ENCODE measurements around the gene FGF11.

The FGF11 gene

DNA sequence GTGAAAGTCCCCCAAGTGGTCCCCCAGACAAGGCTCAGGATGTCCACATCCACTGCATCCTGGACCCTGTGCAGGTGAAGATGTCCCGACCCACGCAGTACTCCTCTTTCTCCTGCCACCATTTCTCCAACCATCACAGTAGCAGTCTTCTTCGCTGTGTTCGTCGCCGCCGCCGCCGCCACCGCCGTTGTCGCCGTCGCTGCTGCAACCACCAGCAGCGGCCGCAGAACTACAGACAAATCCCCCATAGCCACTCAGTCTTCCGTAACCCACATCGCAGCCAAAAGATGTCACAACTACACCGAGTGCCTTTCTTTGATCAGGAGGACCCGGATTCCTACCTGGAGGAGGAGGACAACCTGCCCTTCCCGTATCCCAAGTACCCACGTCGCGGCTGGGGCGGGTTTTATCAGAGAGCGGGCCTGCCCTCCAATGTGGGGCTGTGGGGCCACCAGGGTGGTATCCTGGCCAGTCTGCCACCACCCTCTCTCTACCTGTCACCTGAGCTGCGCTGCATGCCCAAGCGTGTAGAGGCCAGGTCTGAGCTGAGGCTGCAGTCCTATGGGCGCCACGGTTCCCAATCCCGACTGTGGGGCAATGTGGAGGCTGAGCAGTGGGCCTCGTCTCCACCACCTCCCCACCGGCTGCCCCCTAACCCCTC is 13.0 kb upstream of the FGF11 start:
- TF ChIP-seq GABPA (IDR thresholded peaks at IDR 0.05; ENCODE audit: low read depth), result no peak
- TF ChIP-seq, protein P1, sequence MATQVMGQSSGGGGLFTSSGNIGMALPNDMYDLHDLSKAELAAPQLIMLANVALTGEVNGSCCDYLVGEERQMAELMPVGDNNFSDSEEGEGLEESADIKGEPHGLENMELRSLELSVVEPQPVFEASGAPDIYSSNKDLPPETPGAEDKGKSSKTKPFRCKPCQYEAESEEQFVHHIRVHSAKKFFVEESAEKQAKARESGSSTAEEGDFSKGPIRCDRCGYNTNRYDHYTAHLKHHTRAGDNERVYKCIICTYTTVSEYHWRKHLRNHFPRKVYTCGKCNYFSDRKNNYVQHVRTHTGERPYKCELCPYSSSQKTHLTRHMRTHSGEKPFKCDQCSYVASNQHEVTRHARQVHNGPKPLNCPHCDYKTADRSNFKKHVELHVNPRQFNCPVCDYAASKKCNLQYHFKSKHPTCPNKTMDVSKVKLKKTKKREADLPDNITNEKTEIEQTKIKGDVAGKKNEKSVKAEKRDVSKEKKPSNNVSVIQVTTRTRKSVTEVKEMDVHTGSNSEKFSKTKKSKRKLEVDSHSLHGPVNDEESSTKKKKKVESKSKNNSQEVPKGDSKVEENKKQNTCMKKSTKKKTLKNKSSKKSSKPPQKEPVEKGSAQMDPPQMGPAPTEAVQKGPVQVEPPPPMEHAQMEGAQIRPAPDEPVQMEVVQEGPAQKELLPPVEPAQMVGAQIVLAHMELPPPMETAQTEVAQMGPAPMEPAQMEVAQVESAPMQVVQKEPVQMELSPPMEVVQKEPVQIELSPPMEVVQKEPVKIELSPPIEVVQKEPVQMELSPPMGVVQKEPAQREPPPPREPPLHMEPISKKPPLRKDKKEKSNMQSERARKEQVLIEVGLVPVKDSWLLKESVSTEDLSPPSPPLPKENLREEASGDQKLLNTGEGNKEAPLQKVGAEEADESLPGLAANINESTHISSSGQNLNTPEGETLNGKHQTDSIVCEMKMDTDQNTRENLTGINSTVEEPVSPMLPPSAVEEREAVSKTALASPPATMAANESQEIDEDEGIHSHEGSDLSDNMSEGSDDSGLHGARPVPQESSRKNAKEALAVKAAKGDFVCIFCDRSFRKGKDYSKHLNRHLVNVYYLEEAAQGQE (IDR thresholded peaks at IDR 0.05; ENCODE audit: insufficient replicate concordance, low read depth), result no peak
- no peak for TF ChIP-seq SPI1 (IDR thresholded peaks at IDR 0.05; ENCODE audit: borderline replicate concordance, low read depth)
- TF ChIP-seq, protein P2, sequence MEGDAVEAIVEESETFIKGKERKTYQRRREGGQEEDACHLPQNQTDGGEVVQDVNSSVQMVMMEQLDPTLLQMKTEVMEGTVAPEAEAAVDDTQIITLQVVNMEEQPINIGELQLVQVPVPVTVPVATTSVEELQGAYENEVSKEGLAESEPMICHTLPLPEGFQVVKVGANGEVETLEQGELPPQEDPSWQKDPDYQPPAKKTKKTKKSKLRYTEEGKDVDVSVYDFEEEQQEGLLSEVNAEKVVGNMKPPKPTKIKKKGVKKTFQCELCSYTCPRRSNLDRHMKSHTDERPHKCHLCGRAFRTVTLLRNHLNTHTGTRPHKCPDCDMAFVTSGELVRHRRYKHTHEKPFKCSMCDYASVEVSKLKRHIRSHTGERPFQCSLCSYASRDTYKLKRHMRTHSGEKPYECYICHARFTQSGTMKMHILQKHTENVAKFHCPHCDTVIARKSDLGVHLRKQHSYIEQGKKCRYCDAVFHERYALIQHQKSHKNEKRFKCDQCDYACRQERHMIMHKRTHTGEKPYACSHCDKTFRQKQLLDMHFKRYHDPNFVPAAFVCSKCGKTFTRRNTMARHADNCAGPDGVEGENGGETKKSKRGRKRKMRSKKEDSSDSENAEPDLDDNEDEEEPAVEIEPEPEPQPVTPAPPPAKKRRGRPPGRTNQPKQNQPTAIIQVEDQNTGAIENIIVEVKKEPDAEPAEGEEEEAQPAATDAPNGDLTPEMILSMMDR (IDR thresholded peaks at IDR 0.05; ENCODE audit: insufficient read depth, low read length), result no peak
- no peak for TF ChIP-seq POLR2AphosphoS5 (IDR thresholded peaks at IDR 0.05; ENCODE audit: low read depth)
- DNase-seq (ENCODE audit: low read depth in 1 of 2, low spot score in 1 of 2), result no peak
- Histone ChIP-seq H3K27ac (replicated peaks) (no peak overlapping the region), H3K4me3 (replicated peaks; ENCODE audit: insufficient read depth, low read length) (no peak overlapping the region), H3K27me3 (ENCODE audit: insufficient read depth, poor library complexity, severe bottlenecking) (no peaks in the 10 kb centered on the region)

DNA sequence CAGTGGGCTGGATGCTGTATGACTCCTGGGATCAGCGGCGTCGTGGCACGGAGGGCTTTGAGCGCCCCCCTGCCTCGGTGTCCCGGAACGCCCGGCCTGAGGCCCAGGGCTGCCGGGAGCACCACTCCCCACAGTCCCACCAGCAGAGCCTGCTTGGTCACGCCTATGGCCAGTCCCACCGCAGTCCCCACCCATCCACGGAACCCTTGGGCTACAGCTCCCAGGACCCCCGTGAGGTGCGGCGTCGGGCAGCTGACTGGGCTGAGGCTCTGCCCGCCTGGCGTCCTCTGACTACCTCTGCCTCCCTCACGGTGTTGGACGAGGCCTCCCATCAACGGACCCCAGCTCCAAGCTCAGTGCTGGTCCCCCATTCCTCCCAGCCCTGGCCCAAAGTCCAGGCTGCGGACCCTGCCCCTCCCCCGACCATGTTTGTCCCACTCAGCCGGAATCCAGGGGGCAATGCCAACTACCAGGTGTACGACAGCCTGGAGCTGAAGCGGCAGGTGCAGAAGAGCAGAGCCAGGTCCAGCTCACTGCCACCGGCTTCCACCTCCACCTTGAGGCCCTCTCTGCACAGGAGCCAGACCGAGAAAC is 12.3 kb upstream of the FGF11 start:
- no peak for DNase-seq (ENCODE audit: low read depth in 1 of 2, low spot score in 1 of 2)
- TF ChIP-seq POLR2AphosphoS5 (IDR thresholded peaks at IDR 0.05; ENCODE audit: low read depth), result no peak
- TF ChIP-seq GABPA (IDR thresholded peaks at IDR 0.05; ENCODE audit: low read depth), result no peak
- no peak for TF ChIP-seq SPI1 (IDR thresholded peaks at IDR 0.05; ENCODE audit: borderline replicate concordance, low read depth)
- TF ChIP-seq, protein P1 (IDR thresholded peaks at IDR 0.05; ENCODE audit: insufficient replicate concordance, low read depth), result no peak
- TF ChIP-seq, protein P2 (IDR thresholded peaks at IDR 0.05; ENCODE audit: insufficient read depth, low read length), result no peak
- no peak overlapping the region for H3K4me3 ChIP-seq (replicated peaks; ENCODE audit: insufficient read depth, low read length)
- H3K27me3 ChIP-seq (ENCODE audit: insufficient read depth, poor library complexity, severe bottlenecking), result no peaks in the 10 kb centered on the region
- H3K27ac ChIP-seq (replicated peaks), result no peak overlapping the region

DNA sequence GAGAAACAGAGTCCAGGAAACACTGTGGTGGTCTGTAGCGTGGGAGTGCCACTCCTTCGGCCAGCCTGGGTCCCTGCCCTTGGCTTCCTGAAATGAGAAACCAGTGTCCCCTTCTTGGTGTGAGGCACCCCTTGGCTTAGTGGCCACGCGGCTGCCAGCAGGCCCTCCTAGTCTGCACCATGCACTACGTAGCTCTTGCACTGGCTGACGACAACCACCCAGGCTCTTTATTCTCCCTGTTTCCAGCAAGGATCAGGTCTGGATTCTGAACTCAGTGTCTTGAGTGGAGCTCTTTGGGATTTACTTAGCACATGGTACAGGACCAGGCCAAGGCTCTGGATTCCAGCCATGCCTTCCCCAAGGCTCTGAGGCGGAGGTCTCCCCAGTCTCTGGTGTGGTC is 11.8 kb upstream of the FGF11 start:
- DNase-seq (ENCODE audit: low read depth in 1 of 2, low spot score in 1 of 2), result no peak
- Histone ChIP-seq H3K4me3 (replicated peaks; ENCODE audit: insufficient read depth, low read length) (no peak overlapping the region), H3K27me3 (ENCODE audit: insufficient read depth, poor library complexity, severe bottlenecking) (no peaks in the 10 kb centered on the region), H3K27ac (replicated peaks) (no peak overlapping the region)
- TF ChIP-seq, protein P2 (IDR thresholded peaks at IDR 0.05; ENCODE audit: insufficient read depth, low read length), result no peak
- no peak for TF ChIP-seq POLR2AphosphoS5 (IDR thresholded peaks at IDR 0.05; ENCODE audit: low read depth)
- TF ChIP-seq, protein P1 (IDR thresholded peaks at IDR 0.05; ENCODE audit: insufficient replicate concordance, low read depth), result no peak
- no peak for TF ChIP-seq SPI1 (IDR thresholded peaks at IDR 0.05; ENCODE audit: borderline replicate concordance, low read depth)
- TF ChIP-seq GABPA (IDR thresholded peaks at IDR 0.05; ENCODE audit: low read depth), result no peak

All from HL-60 (cell line).